Right lobe of liver (tissue), 4 donors: ENCODE measurements around the gene ZNF451.

ENCODE experiments used
- POLR2A ChIP-seq: fragments of 450-650 bp; IDR thresholded peaks from one replicate; pipeline ENCODE4 v1.6.1; 2017; ENCODE audit warnings: antibody characterized with exemption, mild to moderate bottlenecking
- TF ChIP-seq, protein P1 (sequence below), 4 donors: fragments of 200-600 bp in 3 of 4; fragments of 450-650 bp in 1 of 4; IDR thresholded peaks; one replicate each; pipeline versions ENCODE4 v1.5.1 to v1.8.0; 2016 to 2022; ENCODE audit warnings: antibody characterized with exemption in 4 of 4, mild to moderate bottlenecking in 2 of 4
- donor health status: DM: no; HTN: no; CAD: no.
- donor health status: DM: no; HTN: no; CAD: no.
- donor health status: DM: no; HTN: yes; CAD: no.

DNA sequence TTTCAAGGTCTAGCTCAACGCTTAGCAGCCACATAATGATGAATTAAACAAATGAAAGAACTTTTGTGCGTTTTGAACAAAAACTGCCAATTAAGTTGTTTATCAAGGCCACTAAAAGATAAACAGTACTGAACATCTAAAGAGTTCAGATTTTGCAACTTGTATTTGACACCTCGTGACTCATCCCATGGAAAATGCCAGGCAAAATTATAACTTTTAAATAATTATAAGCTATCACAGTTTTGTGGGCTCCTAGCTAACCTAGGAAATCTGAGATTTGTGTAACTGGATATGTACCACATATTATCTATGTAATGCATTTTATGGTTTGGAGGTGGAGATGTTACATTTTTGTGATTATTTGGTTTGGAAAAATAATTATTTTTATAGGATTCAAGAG, 72.5 kb downstream of the ZNF451 start:
- TF ChIP-seq, protein P1, sequence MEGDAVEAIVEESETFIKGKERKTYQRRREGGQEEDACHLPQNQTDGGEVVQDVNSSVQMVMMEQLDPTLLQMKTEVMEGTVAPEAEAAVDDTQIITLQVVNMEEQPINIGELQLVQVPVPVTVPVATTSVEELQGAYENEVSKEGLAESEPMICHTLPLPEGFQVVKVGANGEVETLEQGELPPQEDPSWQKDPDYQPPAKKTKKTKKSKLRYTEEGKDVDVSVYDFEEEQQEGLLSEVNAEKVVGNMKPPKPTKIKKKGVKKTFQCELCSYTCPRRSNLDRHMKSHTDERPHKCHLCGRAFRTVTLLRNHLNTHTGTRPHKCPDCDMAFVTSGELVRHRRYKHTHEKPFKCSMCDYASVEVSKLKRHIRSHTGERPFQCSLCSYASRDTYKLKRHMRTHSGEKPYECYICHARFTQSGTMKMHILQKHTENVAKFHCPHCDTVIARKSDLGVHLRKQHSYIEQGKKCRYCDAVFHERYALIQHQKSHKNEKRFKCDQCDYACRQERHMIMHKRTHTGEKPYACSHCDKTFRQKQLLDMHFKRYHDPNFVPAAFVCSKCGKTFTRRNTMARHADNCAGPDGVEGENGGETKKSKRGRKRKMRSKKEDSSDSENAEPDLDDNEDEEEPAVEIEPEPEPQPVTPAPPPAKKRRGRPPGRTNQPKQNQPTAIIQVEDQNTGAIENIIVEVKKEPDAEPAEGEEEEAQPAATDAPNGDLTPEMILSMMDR (IDR thresholded peaks at IDR 0.05): no peak
- no peak for TF ChIP-seq POLR2A
